B cell (primary cell): ENCODE measurements around the gene LRRC15. TPM values are rescaled to one million over a fixed set of nuclear protein-coding genes. Genes with fewer than 3 reads are reported as not detected.

Source experiments
- ATAC-seq: fragments of 200-7000 bp; cut with Tn5 transposase; one replicate; pipeline ENCODE4 v1.10.0; 2021; ENCODE audit warnings: low read depth, mild to moderate bottlenecking, moderate number of reproducible peaks, moderate library complexity
- CTCF ChIA-PET: fragments of 350-600 bp; sonication (Branson Sonifier 250); formaldehyde crosslinking; loops from one replicate; lab custom pipeline; 2021; ENCODE audit warnings: antibody characterized with exemption, inconsistent platforms; lab: Charles Lee
- POLR2A ChIA-PET: fragments of 350-600 bp; sonication (Branson Sonifier 250); formaldehyde crosslinking; loops from one replicate; lab custom pipeline; 2021; ENCODE audit warnings: antibody characterized with exemption; lab: Charles Lee
- DNase-seq: peaks from one replicate; pipeline ENCODE4 v3.0.0; 2013
- H2AFZ ChIP-seq: 2 replicates; pipeline ENCODE4 v1.6.1; 2012; ENCODE audit warnings: mild to moderate bottlenecking, low read depth, low read length; ENCODE audit not compliant: insufficient read depth, poor library complexity, severe bottlenecking
- H3K27ac ChIP-seq, 2 donors: 1 replicate in 1 of 2; 2 replicates in 1 of 2; pipeline ENCODE4 v1.5.1; 2012 to 2013; ENCODE audit warnings: low read length in 2 of 2, mild to moderate bottlenecking in 2 of 2, moderate library complexity in 1 of 2
- H3K27me3 ChIP-seq, 4 experiments: fragments of 200-600 bp in 1 of 4; sonication (generic) in 1 of 4; replicated peaks in 1 of 4; 1 replicate in 2 of 4; 2 replicates in 2 of 4; pipeline versions ENCODE4 v1.6.1 to v1.7.0; 2013 to 2016; ENCODE audit warnings: low read length in 3 of 4, mild to moderate bottlenecking in 2 of 4, mixed read lengths in 1 of 4, moderate library complexity in 1 of 4; ENCODE audit not compliant: insufficient read depth in 4 of 4, control insufficient read depth in 3 of 4; ENCODE audit errors: control extremely low read depth in 1 of 4
- H3K36me3 ChIP-seq, 2 experiments: replicated peaks in 1 of 2; 1 replicate in 1 of 2; 2 replicates in 1 of 2; pipeline versions ENCODE4 v1.6.1 to v1.7.1; 2013; ENCODE audit warnings: low read length in 1 of 2; ENCODE audit not compliant: insufficient read depth in 2 of 2, control insufficient read depth in 1 of 2; ENCODE audit errors: control extremely low read depth in 1 of 2, extremely low read depth in 1 of 2
- H3K4me1 ChIP-seq, 2 donors: fragments of 200-600 bp in 1 of 2; sonication (generic) in 1 of 2; 1 replicate in 1 of 2; 2 replicates in 1 of 2; pipeline versions ENCODE4 v1.5.1 to v1.6.1; 2013 to 2017; ENCODE audit warnings: low read length in 2 of 2; ENCODE audit not compliant: control insufficient read depth in 2 of 2, insufficient read depth in 2 of 2
- H3K4me2 ChIP-seq: replicated peaks from 2 replicates; pipeline ENCODE3; 2012; ENCODE audit warnings: mild to moderate bottlenecking, low read depth, low read length; ENCODE audit not compliant: poor library complexity, severe bottlenecking
- H3K4me3 ChIP-seq, 5 experiments: fragments of 200-600 bp in 1 of 5; sonication (generic) in 1 of 5; 1 replicate in 3 of 5; 2 replicates in 2 of 5; pipeline versions ENCODE4 v1.5.1 to v1.7.0; 2011 to 2016; ENCODE audit warnings: low read length in 4 of 5, mild to moderate bottlenecking in 4 of 5, low read depth in 2 of 5, control low read depth in 1 of 5, moderate library complexity in 1 of 5; ENCODE audit not compliant: insufficient read depth in 1 of 5; ENCODE audit errors: control extremely low read depth in 1 of 5, extremely low read depth in 1 of 5
- H3K79me2 ChIP-seq: fragments of 200-600 bp; sonication (generic); one replicate; pipeline ENCODE4 v1.6.0; 2016; ENCODE audit warnings: low read length; ENCODE audit not compliant: control insufficient read depth, insufficient read depth
- H3K9ac ChIP-seq: fragments of 200-600 bp; sonication (generic); 2 replicates; pipeline ENCODE4 v1.6.1; 2017; ENCODE audit warnings: mild to moderate bottlenecking, low read length, moderate library complexity
- H3K9me3 ChIP-seq, 3 donors: one replicate each; pipeline versions ENCODE4 v1.6.1 to v1.7.1; 2013; ENCODE audit warnings: low read length in 2 of 3; ENCODE audit not compliant: control insufficient read depth in 2 of 3, insufficient read depth in 1 of 3; ENCODE audit errors: control extremely low read depth in 1 of 3
- H4K20me1 ChIP-seq: 2 replicates; pipeline ENCODE4 v1.6.0; 2012; ENCODE audit warnings: mild to moderate bottlenecking, low read length; ENCODE audit not compliant: insufficient read depth, control insufficient read depth, poor library complexity, severe bottlenecking
- H3K27ac Mint-ChIP-seq: one replicate; pipeline ENCODE4 v1.8.0; 2021; ENCODE audit warnings: mixed read lengths
- H3K27me3 Mint-ChIP-seq: one replicate; pipeline ENCODE4 v1.8.0; 2021; ENCODE audit warnings: mixed read lengths
- H3K4me1 Mint-ChIP-seq: one replicate; pipeline ENCODE4 v1.8.0; 2021; ENCODE audit warnings: mixed read lengths
- H3K4me3 Mint-ChIP-seq: one replicate; pipeline ENCODE4 v1.8.0; 2021; ENCODE audit warnings: mixed read lengths
- H3K9me3 Mint-ChIP-seq: one replicate; pipeline ENCODE4 v1.8.0; 2022; ENCODE audit warnings: mixed read lengths; ENCODE audit not compliant: insufficient read depth
- CTCF ChIP-seq: fragments of 200-600 bp; IDR thresholded peaks from one replicate; pipeline ENCODE4 v1.8.0; 2022; ENCODE audit warnings: antibody characterized with exemption, mild to moderate bottlenecking
- EZH2 ChIP-seq: IDR thresholded peaks from 2 replicates; pipeline ENCODE4 v1.6.1; 2012; ENCODE audit warnings: borderline replicate concordance, low read depth, mild to moderate bottlenecking, moderate library complexity, low read length; ENCODE audit not compliant: insufficient read depth, poor library complexity, severe bottlenecking
- WGBS: methylation state at CpG from one replicate; pipeline ENCODE4 v1.1.5; 2013; ENCODE audit warnings: missing lambda C conversion rate; ENCODE audit not compliant: insufficient coverage; 5-methylcytosine and 5-hydroxymethylcytosine counted together
- intact Hi-C: fragments of 100-400 bp; cut with micrococcal nuclease; formaldehyde crosslinking; loops from one replicate; pipeline ENCODE4 v1.10.0; 2022
- polyA plus RNA-seq: library from polyadenylated mRNA; depleted of rRNA; stranded (reverse); fragments of >200 nt; gene quantifications from 2 replicates; pipeline ENCODE4 v1.2.3, GENCODE V29; 2012
- total RNA-seq, 2 donors: library from RNA; stranded (reverse); fragments of 120-200 nt in 1 of 2; gene quantifications; 1 replicate in 1 of 2; 2 replicates in 1 of 2; pipeline versions ENCODE4 v1.2.3 to v1.2.4, GENCODE V29; 2013 to 2022

The LRRC15 gene
- total and polyA plus RNA-seq, 2 donors (not counting 1 experiment from before 2014, with no cell fraction given) = not detected

GRCh38 chr3:194313560-194314387, 55.8 kb downstream of the LRRC15 start:
- peaks cover 37% of the 10 kb centered on the region for H3K4me1 Mint-ChIP-seq
- 93% methylated on average over 14 of the region's 15 CpGs for WGBS
- H3K4me3 Mint-ChIP-seq = no peak overlapping the region

More at GRCh38 chr3:194313560-194314387, 55.8 kb downstream of the LRRC15 start:
- peaks cover 0 to 8% (median 4%) of the 10 kb centered on the region in 3 donors for H3K9me3 ChIP-seq
- H2AFZ ChIP-seq = no peak overlapping the region
- no peak for DNase-seq
- H3K4me3 ChIP-seq = no peak overlapping the region
- H4K20me1 ChIP-seq = no peaks in the 10 kb centered on the region
- TF ChIP-seq CTCF (no peak), EZH2 (no peak)
- Mint-ChIP-seq H3K9me3 (no peaks in the 10 kb centered on the region), H3K27me3 (peaks cover 53% of the 10 kb centered on the region), H3K27ac (peak overlapping the region; percentile 53)
- peaks cover 0 to 65% (median 30%) of the 10 kb centered on the region in 4 experiments for H3K27me3 ChIP-seq
- no peak overlapping the region for H3K27ac ChIP-seq
- ChIA-PET CTCF (interaction anchor here (0.7 to 7.4 kb wide), 8 partner anchors 9 to 648 kb away, joined by 3 to 193 read pairs (median 8); partner anchors contain the start of gene HES1), POLR2A (no interaction called here)
- H3K9ac ChIP-seq = no peak overlapping the region
- no peak for ATAC-seq
- peaks cover 31 to 36% of the 10 kb centered on the region in 2 donors for H3K4me1 ChIP-seq
- intact Hi-C loops = loop anchor here (2.0 kb wide), 1 partner anchor 525 kb away; no protein-coding TSS in a partner anchor
- no peak overlapping the region for H3K4me2 ChIP-seq
- no peaks in the 10 kb centered on the region for H3K36me3 ChIP-seq
- H3K79me2 ChIP-seq = no peaks in the 10 kb centered on the region
